GM12875 (cell line): ENCODE results near the gene ERMAP.

Experiments used
- H3K4me3 ChIP-seq: one replicate; pipeline ENCODE4 v1.5.1; 2011; ENCODE audit warnings: low read depth, low read length, control low read depth
- TF ChIP-seq, protein P1 (sequence below): IDR thresholded peaks from 2 replicates; pipeline ENCODE4 v1.5.1; 2011; ENCODE audit warnings: low read depth, mild to moderate bottlenecking, control low read depth, inconsistent platforms, low read length, moderate library complexity, borderline replicate concordance; ENCODE audit not compliant: insufficient read depth

Gene ERMAP

DNA sequence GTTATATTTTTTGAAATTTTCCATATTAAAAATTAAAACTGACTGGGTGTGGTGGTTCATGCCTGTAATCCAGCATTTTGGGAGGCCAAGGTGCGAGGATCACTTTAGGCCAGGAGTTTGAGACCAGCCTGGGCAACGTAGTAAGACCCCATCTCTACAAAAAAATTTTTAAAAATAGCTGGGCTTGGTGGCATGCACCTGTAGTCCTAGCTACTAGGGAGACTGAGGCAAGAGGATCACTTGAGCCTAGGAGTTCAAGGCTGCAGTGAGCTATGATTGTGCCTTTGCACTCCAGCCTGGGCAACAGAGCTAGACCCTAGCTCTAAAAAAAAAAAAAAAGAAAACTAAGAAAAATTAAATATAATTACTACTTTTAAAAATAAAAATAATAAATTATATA is 4.8 kb downstream of the ERMAP start:
- TF ChIP-seq, protein P1, sequence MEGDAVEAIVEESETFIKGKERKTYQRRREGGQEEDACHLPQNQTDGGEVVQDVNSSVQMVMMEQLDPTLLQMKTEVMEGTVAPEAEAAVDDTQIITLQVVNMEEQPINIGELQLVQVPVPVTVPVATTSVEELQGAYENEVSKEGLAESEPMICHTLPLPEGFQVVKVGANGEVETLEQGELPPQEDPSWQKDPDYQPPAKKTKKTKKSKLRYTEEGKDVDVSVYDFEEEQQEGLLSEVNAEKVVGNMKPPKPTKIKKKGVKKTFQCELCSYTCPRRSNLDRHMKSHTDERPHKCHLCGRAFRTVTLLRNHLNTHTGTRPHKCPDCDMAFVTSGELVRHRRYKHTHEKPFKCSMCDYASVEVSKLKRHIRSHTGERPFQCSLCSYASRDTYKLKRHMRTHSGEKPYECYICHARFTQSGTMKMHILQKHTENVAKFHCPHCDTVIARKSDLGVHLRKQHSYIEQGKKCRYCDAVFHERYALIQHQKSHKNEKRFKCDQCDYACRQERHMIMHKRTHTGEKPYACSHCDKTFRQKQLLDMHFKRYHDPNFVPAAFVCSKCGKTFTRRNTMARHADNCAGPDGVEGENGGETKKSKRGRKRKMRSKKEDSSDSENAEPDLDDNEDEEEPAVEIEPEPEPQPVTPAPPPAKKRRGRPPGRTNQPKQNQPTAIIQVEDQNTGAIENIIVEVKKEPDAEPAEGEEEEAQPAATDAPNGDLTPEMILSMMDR: no peak
- no peak overlapping the region for H3K4me3 ChIP-seq

DNA sequence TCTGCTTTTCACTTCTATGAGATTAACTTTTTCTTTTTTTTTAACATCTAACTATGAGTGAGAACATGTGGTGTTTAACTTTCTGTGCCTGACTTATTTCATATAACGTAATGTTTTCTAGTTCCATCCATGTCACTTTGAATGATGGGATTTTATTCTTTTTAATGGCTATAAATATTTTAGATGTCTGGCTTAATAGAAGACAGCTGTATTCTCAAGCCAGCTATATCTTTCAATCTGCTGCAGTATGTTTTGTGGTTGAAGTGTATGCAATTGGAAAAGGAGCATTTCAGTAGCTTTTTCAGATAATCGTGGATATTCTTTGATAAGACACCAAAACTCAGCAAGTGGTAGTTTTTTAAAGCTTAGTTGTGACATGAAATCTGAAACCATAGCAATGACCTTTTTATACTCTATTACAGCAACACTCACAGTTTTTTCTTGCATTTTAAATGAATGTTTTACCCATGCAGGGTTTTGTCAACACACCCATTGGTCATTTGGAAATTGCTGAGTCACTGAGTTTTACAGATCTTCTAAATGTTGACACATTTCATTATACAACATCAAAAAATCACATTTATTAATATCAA is 6.0 kb downstream of the ERMAP start:
- TF ChIP-seq, protein P1: no peak
- no peak overlapping the region for H3K4me3 ChIP-seq

- TF ChIP-seq, protein P1: no peak
- no peak overlapping the region for H3K4me3 ChIP-seq
Measured at GRCh38 chr1:42824481-42825035, 7.6 kb downstream of the ERMAP start.

GRCh38 chr1:42825036-42825851 is 8.3 kb downstream of the ERMAP start:
- H3K4me3 ChIP-seq: no peak overlapping the region
- TF ChIP-seq, protein P1: no peak

- H3K4me3 ChIP-seq: no peak overlapping the region
- TF ChIP-seq, protein P1: no peak
Measured at GRCh38 chr1:42830631-42831030, 13.7 kb downstream of the ERMAP start.

DNA sequence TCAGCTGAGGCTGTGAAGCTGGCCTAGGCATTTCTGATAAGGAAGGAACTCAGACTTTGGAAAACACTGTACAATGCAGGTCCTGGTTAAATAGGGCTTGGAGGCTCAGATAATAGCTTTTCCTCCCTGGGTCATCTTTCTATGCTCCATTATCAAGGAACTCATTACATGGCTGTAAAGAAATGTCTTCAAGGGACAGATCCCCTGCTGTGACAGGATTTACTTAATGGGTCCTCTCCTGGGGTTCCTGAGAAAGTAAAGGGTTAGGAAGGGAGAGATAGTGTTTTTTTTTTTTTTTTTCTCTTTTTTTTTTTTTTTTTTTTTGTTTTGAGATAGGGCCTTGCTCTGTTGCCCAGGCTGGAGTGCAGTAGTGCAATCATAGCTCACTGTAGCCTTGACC is 14.4 kb downstream of the ERMAP start:
- TF ChIP-seq, protein P1: no peak
- no peak overlapping the region for H3K4me3 ChIP-seq
